SK-N-SH (cell line): ENCODE measurements around the gene RELN. TPM values are rescaled to one million over a fixed set of nuclear protein-coding genes. Genes with fewer than 3 reads are reported as not detected.

Source experiments
- CTCF ChIA-PET: fragments of 300-600, 350-600 bp; formaldehyde crosslinking; extraction: SDS; loops from one replicate; lab custom pipeline; 2021; lab: Yijun Ruan, JAX
- POLR2A ChIA-PET: fragments of 350-600 bp; sonication (Branson Sonifier 250); formaldehyde crosslinking; extraction: SDS; loops from one replicate; lab custom pipeline; 2020; ENCODE audit warnings: antibody characterized with exemption, inconsistent platforms; lab: Yijun Ruan, JAX
- DNase-seq: peaks from one replicate; pipeline ENCODE4 v3.0.0; 2012
- H2AFZ ChIP-seq: fragments of 200-600 bp; sonication (generic); 2 replicates; pipeline ENCODE4 v1.8.1; 2016; ENCODE audit warnings: antibody characterized with exemption, mild to moderate bottlenecking, low read depth
- H3F3A ChIP-seq: fragments of 200-600 bp; sonication (generic); replicated peaks from 2 replicates; pipeline ENCODE3; 2016; ENCODE audit warnings: antibody characterized with exemption, mild to moderate bottlenecking; ENCODE audit not compliant: insufficient read depth
- H3K27ac ChIP-seq, 2 experiments: fragments of 200-500 bp in 1 of 2; fragments of 200-600 bp in 1 of 2; sonication (Bioruptor generic) in 1 of 2; sonication (generic), shearing (Covaris generic) in 1 of 2; 2 replicates each; pipeline versions ENCODE4 v1.5.1 to v1.6.1; 2014 to 2016; ENCODE audit warnings: low read depth in 2 of 2, inconsistent platforms in 1 of 2, low read length in 1 of 2, mild to moderate bottlenecking in 1 of 2, mixed read lengths in 1 of 2
- H3K27me3 ChIP-seq: fragments of 200-600 bp; sonication (generic), shearing (Covaris generic); 2 replicates; pipeline ENCODE4 v1.6.1; 2016; ENCODE audit warnings: mixed run types; ENCODE audit not compliant: insufficient read depth
- H3K36me3 ChIP-seq, 2 experiments: fragments of 200-500 bp in 1 of 2; fragments of 200-600 bp in 1 of 2; sonication (Bioruptor generic) in 1 of 2; sonication (generic) in 1 of 2; replicated peaks in 1 of 2; 2 replicates each; pipeline versions ENCODE3 to v1.5.1; 2014 to 2016; ENCODE audit warnings: low read length in 1 of 2, mild to moderate bottlenecking in 1 of 2; ENCODE audit not compliant: insufficient read depth in 2 of 2, control insufficient read depth in 1 of 2
- H3K4me1 ChIP-seq, 2 experiments: fragments of 200-500 bp in 1 of 2; fragments of 200-600 bp in 1 of 2; sonication (Bioruptor generic) in 1 of 2; sonication (generic), shearing (Covaris generic) in 1 of 2; 2 replicates each; pipeline versions ENCODE4 v1.5.1 to v1.6.1; 2014 to 2016; ENCODE audit warnings: low read depth in 1 of 2, low read length in 1 of 2, mixed run types in 1 of 2; ENCODE audit not compliant: insufficient read depth in 2 of 2, control insufficient read depth in 1 of 2
- H3K4me2 ChIP-seq: fragments of 200-600 bp; sonication (generic), shearing (Covaris generic); 2 replicates; pipeline ENCODE4 v1.6.1; 2017; ENCODE audit warnings: mixed run types
- H3K4me3 ChIP-seq, 2 experiments: fragments of 200-500 bp in 1 of 2; fragments of 200-600 bp in 1 of 2; sonication (Bioruptor generic) in 1 of 2; sonication (generic), shearing (Covaris generic) in 1 of 2; 2 replicates each; pipeline versions ENCODE4 v1.5.1 to v1.8.1; 2014 to 2016; ENCODE audit warnings: low read depth in 2 of 2, inconsistent platforms in 1 of 2, low read length in 1 of 2, mild to moderate bottlenecking in 1 of 2, mixed read lengths in 1 of 2, moderate library complexity in 1 of 2
- H3K79me2 ChIP-seq: fragments of 200-600 bp; sonication (generic); 2 replicates; pipeline ENCODE4 v1.8.1; 2017; ENCODE audit warnings: mild to moderate bottlenecking; ENCODE audit not compliant: insufficient read depth
- H3K9ac ChIP-seq: fragments of 200-600 bp; sonication (generic); 2 replicates; pipeline ENCODE4 v1.6.1; 2017; ENCODE audit warnings: mixed run types
- H3K9me2 ChIP-seq: fragments of 200-600 bp; sonication (generic); 2 replicates; pipeline ENCODE4 v1.6.1; 2017; ENCODE audit warnings: mixed run types
- H3K9me3 ChIP-seq: fragments of 200-600 bp; sonication (generic); 2 replicates; pipeline ENCODE4 v1.6.1; 2017; ENCODE audit warnings: mixed run types, mild to moderate bottlenecking, moderate library complexity
- H4K20me1 ChIP-seq: fragments of 200-600 bp; sonication (generic); 2 replicates; pipeline ENCODE4 v1.6.1; 2017; ENCODE audit warnings: mild to moderate bottlenecking, mixed run types; ENCODE audit not compliant: insufficient read depth
- CHD2 ChIP-seq: fragments of 150-350 bp; IDR thresholded peaks from 2 replicates; pipeline ENCODE4 v1.6.1; 2018; ENCODE audit warnings: low read length; ENCODE audit not compliant: partially characterized antibody
- ELF1 ChIP-seq: IDR thresholded peaks from 2 replicates; pipeline ENCODE4 v1.4.0; 2012
- EZH2phosphoT487 ChIP-seq: fragments of 200-600 bp; sonication (generic); IDR thresholded peaks from 2 replicates; pipeline ENCODE4 v1.6.1; 2017; ENCODE audit warnings: low read depth, mixed run types, mild to moderate bottlenecking, antibody characterized with exemption, moderate library complexity, borderline replicate concordance
- FOSL2 ChIP-seq: IDR thresholded peaks from 2 replicates; pipeline ENCODE4 v1.4.0; 2012; ENCODE audit warnings: low read depth, mild to moderate bottlenecking, moderate library complexity, borderline replicate concordance
- GATA2 ChIP-seq: sonication (generic); formaldehyde crosslinking; IDR thresholded peaks from 2 replicates; pipeline ENCODE4 v1.5.0; 2020; ENCODE audit warnings: mild to moderate bottlenecking, missing genetic modification reagents
- MEF2A ChIP-seq: IDR thresholded peaks from 2 replicates; pipeline ENCODE4 v1.4.0; 2012; ENCODE audit warnings: low read depth, borderline replicate concordance
- NFIC ChIP-seq: IDR thresholded peaks from 2 replicates; pipeline ENCODE4 v1.4.0; 2012; ENCODE audit warnings: borderline replicate concordance
- POLR2AphosphoS5 ChIP-seq: IDR thresholded peaks from 2 replicates; pipeline ENCODE4 v1.6.1; 2012; ENCODE audit warnings: low read depth, low read length
- RAD21 ChIP-seq: IDR thresholded peaks from 2 replicates; pipeline ENCODE4 v1.6.1; 2012; ENCODE audit warnings: mild to moderate bottlenecking, low read length
- RFX5 ChIP-seq: IDR thresholded peaks from 2 replicates; pipeline ENCODE4 v1.6.1; 2012; ENCODE audit warnings: mild to moderate bottlenecking, improper control_type of control experiment, low read length
- SIN3A ChIP-seq: IDR thresholded peaks from 2 replicates; pipeline ENCODE4 v1.6.1; 2012; ENCODE audit warnings: low read depth, mild to moderate bottlenecking, low read length, moderate library complexity, borderline replicate concordance
- SMC3 ChIP-seq: IDR thresholded peaks from 2 replicates; pipeline ENCODE4 v1.6.1; 2012; ENCODE audit warnings: low read depth, low read length, improper control_type of control experiment
- TAF1 ChIP-seq: IDR thresholded peaks from 2 replicates; pipeline ENCODE4 v1.6.1; 2012; ENCODE audit warnings: low read depth, mild to moderate bottlenecking, low read length, moderate library complexity, borderline replicate concordance
- TCF12 ChIP-seq: IDR thresholded peaks from 2 replicates; pipeline ENCODE4 v1.4.0; 2012
- YY1 ChIP-seq: IDR thresholded peaks from 2 replicates; pipeline ENCODE4 v1.4.0; 2012; ENCODE audit warnings: low read depth, mild to moderate bottlenecking
- WGBS: methylation state at CpG from one replicate; pipeline ENCODE4 v1.1.6; 2017; ENCODE audit warnings: low lambda C conversion rate; 5-methylcytosine and 5-hydroxymethylcytosine counted together
- polyA plus RNA-seq, 3 experiments: library from polyadenylated mRNA; depleted of rRNA; stranded (reverse); fragments of >200 nt; gene quantifications; 2 replicates each; pipeline ENCODE4 v1.2.3, GENCODE V29; 2012
- TF ChIP-seq, protein P1 (sequence below): IDR thresholded peaks from 2 replicates; pipeline ENCODE4; 2012
- TF ChIP-seq, protein P2 (sequence below): IDR thresholded peaks from 2 replicates; pipeline ENCODE4 v1.6.1; 2012; ENCODE audit warnings: mild to moderate bottlenecking, low read depth, low read length, moderate library complexity
- TF ChIP-seq, protein P3 (sequence below): fragments of 200-600 bp; sonication (generic); IDR thresholded peaks from 2 replicates; pipeline ENCODE4 v1.6.1; 2017; ENCODE audit warnings: antibody characterized with exemption, mild to moderate bottlenecking, moderate library complexity

Gene RELN
- polyA plus RNA-seq, 1 of the 3 experiments (the other 2 are of a cell fraction), result 0.02 TPM

DNA sequence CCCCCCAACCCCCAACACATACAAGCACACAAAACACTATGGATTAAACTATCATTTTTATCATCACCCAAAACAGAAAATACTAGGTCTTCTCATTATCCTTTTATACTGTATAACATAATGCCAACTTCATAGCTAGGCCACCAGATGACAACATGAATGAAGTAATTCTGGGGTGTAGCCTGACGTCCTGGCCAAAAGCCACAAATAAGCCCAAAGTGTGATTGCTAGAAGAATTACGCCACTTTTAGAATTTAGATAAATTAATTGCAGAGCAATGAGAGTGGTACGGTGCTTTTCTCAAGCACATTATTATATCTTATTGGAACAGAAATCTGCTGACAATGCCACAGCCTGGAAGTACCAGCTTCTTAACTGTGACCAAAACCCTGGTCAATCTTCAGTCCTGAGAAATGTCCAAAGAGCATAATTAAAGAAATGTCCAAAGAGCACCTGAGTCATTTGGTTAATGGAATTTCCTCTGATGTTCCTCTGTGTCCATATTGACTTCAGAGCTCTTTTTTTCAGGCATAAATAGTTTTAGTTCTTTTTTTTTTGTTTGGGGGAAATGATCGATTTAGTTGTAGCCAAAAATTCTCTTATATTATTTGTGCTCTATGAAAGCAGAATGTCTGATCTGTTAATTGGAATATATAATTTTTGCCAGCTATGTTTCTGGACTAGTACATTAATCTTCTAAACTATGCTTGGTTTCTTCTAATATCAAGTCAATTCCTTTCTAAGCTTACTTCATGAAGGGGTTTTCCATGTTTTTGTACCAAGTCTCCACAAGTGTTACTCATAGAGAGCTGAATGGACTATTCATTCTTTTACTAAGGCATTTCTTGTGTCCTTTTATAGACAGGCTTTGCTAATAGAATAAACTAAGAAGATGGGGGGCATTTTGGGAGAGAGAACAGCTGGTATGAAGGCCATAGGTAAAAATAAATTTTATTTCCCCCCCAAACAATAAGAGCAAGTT, 310.0 kb downstream of the RELN start:
- no peak overlapping the region for H3K4me3 ChIP-seq
- H3K4me1 ChIP-seq, result peaks cover 4 to 7% of the 10 kb centered on the region in 2 experiments; a peak in 3 of 4 replicates
- H3K36me3 ChIP-seq, result no peaks in the 10 kb centered on the region
- no peak overlapping the region; the same call in 1 of the 2 replicates for H2AFZ ChIP-seq
- 80% methylated on average over 4 of the region's 4 CpGs for WGBS
- no peak overlapping the region for H3K27ac ChIP-seq
- H3K9ac ChIP-seq, result no peak overlapping the region
- H3K79me2 ChIP-seq, result no peaks in the 10 kb centered on the region
- no peak overlapping the region; the same call in 1 of the 2 replicates for H3K4me2 ChIP-seq
- ChIA-PET CTCF (interaction anchor here (0.8 to 2.3 kb wide), 5 partner anchors 10 to 69 kb away, joined by 3 to 5 read pairs (median 3); no protein-coding TSS in a partner anchor), POLR2A (no interaction called here)
- no peak for DNase-seq
- H3K9me2 ChIP-seq, result no peaks in the 10 kb centered on the region
- no peaks in the 10 kb centered on the region for H3K9me3 ChIP-seq
- peaks cover 11% of the 10 kb centered on the region for H3F3A ChIP-seq
- no peak for TF ChIP-seq NFIC
- TF ChIP-seq RFX5, result no peak
- TF ChIP-seq, protein P1, sequence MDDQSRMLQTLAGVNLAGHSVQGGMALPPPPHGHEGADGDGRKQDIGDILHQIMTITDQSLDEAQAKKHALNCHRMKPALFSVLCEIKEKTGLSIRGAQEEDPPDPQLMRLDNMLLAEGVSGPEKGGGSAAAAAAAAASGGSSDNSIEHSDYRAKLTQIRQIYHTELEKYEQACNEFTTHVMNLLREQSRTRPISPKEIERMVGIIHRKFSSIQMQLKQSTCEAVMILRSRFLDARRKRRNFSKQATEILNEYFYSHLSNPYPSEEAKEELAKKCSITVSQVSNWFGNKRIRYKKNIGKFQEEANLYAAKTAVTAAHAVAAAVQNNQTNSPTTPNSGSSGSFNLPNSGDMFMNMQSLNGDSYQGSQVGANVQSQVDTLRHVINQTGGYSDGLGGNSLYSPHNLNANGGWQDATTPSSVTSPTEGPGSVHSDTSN, result no peak
- TF ChIP-seq, protein P2, sequence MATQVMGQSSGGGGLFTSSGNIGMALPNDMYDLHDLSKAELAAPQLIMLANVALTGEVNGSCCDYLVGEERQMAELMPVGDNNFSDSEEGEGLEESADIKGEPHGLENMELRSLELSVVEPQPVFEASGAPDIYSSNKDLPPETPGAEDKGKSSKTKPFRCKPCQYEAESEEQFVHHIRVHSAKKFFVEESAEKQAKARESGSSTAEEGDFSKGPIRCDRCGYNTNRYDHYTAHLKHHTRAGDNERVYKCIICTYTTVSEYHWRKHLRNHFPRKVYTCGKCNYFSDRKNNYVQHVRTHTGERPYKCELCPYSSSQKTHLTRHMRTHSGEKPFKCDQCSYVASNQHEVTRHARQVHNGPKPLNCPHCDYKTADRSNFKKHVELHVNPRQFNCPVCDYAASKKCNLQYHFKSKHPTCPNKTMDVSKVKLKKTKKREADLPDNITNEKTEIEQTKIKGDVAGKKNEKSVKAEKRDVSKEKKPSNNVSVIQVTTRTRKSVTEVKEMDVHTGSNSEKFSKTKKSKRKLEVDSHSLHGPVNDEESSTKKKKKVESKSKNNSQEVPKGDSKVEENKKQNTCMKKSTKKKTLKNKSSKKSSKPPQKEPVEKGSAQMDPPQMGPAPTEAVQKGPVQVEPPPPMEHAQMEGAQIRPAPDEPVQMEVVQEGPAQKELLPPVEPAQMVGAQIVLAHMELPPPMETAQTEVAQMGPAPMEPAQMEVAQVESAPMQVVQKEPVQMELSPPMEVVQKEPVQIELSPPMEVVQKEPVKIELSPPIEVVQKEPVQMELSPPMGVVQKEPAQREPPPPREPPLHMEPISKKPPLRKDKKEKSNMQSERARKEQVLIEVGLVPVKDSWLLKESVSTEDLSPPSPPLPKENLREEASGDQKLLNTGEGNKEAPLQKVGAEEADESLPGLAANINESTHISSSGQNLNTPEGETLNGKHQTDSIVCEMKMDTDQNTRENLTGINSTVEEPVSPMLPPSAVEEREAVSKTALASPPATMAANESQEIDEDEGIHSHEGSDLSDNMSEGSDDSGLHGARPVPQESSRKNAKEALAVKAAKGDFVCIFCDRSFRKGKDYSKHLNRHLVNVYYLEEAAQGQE, result no peak
- TF ChIP-seq ELF1, result no peak
- TF ChIP-seq MEF2A, result no peak
- TF ChIP-seq SMC3, result no peak
- TF ChIP-seq POLR2AphosphoS5, result no peak
- no peak for TF ChIP-seq TAF1
- TF ChIP-seq, protein P3, sequence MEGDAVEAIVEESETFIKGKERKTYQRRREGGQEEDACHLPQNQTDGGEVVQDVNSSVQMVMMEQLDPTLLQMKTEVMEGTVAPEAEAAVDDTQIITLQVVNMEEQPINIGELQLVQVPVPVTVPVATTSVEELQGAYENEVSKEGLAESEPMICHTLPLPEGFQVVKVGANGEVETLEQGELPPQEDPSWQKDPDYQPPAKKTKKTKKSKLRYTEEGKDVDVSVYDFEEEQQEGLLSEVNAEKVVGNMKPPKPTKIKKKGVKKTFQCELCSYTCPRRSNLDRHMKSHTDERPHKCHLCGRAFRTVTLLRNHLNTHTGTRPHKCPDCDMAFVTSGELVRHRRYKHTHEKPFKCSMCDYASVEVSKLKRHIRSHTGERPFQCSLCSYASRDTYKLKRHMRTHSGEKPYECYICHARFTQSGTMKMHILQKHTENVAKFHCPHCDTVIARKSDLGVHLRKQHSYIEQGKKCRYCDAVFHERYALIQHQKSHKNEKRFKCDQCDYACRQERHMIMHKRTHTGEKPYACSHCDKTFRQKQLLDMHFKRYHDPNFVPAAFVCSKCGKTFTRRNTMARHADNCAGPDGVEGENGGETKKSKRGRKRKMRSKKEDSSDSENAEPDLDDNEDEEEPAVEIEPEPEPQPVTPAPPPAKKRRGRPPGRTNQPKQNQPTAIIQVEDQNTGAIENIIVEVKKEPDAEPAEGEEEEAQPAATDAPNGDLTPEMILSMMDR, result no peak
- TF ChIP-seq YY1, result no peak
- no peak for TF ChIP-seq TCF12
- no peak for TF ChIP-seq CHD2
- TF ChIP-seq FOSL2, result no peak
- no peak for TF ChIP-seq EZH2phosphoT487
- no peak for TF ChIP-seq RAD21
- no peak for TF ChIP-seq SIN3A
- no peak for TF ChIP-seq GATA2
- no peaks in the 10 kb centered on the region for H4K20me1 ChIP-seq
- no peaks in the 10 kb centered on the region for H3K27me3 ChIP-seq
